Parathyroid adenoma (tissue), 2 donors: ENCODE data around the gene LSM3.

Experiments used
- H2AFZ ChIP-seq: fragments of 300-600 bp; sonication (generic); one replicate; pipeline ENCODE4 v1.7.0; 2017; ENCODE audit warnings: antibody characterized with exemption, mild to moderate bottlenecking
- H3K27ac ChIP-seq: fragments of 300-600 bp; sonication (generic); one replicate; pipeline ENCODE4 v1.7.0; 2017
- H3K27me3 ChIP-seq: fragments of 300-600 bp; sonication (generic); one replicate; pipeline ENCODE4 v1.7.0; 2017; ENCODE audit warnings: low read length; ENCODE audit not compliant: control insufficient read depth, insufficient read depth
- H3K36me3 ChIP-seq: fragments of 300-600 bp; sonication (generic); one replicate; pipeline ENCODE4 v1.7.0; 2017; ENCODE audit warnings: low read length; ENCODE audit not compliant: control insufficient read depth, insufficient read depth
- H3K4me1 ChIP-seq: fragments of 300-600 bp; sonication (generic); one replicate; pipeline ENCODE4 v1.7.0; 2017; ENCODE audit warnings: control low read depth
- H3K4me2 ChIP-seq: fragments of 300-600 bp; sonication (generic); one replicate; pipeline ENCODE4 v1.7.0; 2017; ENCODE audit warnings: low read length
- H3K4me3 ChIP-seq: fragments of 300-600 bp; sonication (generic); one replicate; pipeline ENCODE4 v1.7.0; 2017; ENCODE audit warnings: low read depth, low read length
- H3K79me2 ChIP-seq: fragments of 300-600 bp; sonication (generic); one replicate; pipeline ENCODE4 v1.7.0; 2017; ENCODE audit warnings: control low read depth
- H3K9ac ChIP-seq: fragments of 300-600 bp; sonication (generic); one replicate; pipeline ENCODE4 v1.7.0; 2017; ENCODE audit warnings: mild to moderate bottlenecking
- H3K9me3 ChIP-seq: fragments of 300-600 bp; sonication (generic); one replicate; pipeline ENCODE4 v1.7.0; 2017; ENCODE audit warnings: low read length; ENCODE audit not compliant: control insufficient read depth
- CTCF ChIP-seq: fragments of 300-600 bp; sonication (generic); IDR thresholded peaks from one replicate; pipeline ENCODE4 v1.7.0; 2017; ENCODE audit warnings: antibody characterized with exemption, mild to moderate bottlenecking
- donor health status: primary hyperparathyroidism.

The LSM3 gene

DNA sequence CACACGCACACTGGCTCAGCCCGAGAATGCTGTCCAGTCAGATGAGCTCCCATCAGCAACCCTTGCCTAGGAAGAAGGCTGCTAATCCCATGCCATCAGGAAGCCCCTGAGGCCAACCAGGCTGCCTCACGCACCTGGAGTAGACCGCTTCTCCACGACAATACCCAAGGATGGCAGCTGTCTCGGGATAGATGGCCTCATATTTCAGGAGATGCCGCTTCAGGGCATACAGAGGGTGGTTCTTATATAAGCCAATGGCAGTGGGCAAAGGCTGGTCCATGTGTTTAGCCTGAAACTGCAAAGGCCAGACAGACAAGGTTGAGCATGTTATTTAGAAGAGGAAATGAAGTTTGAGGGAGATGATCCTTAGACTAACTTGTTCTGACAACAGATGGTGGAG lies 22.4 kb upstream of the LSM3 start:
- Histone ChIP-seq H3K4me1 (no peaks in the 10 kb centered on the region), H3K27ac (no peak overlapping the region), H3K36me3 (no peaks in the 10 kb centered on the region), H3K4me3 (no peak overlapping the region), H2AFZ (no peak overlapping the region), H3K4me2 (no peak overlapping the region), H3K27me3 (no peaks in the 10 kb centered on the region), H3K9ac (no peak overlapping the region), H3K9me3 (no peaks in the 10 kb centered on the region), H3K79me2 (peaks cover 10% of the 10 kb centered on the region)
- no peak for TF ChIP-seq CTCF

GRCh38 chr3:14156843-14157561 lies 21.6 kb upstream of the LSM3 start:
- peaks cover 3% of the 10 kb centered on the region for H3K36me3 ChIP-seq
- H3K9ac ChIP-seq: no peak overlapping the region
- H3K4me3 ChIP-seq: no peak overlapping the region
- H3K79me2 ChIP-seq: peaks cover 10% of the 10 kb centered on the region
- H3K27me3 ChIP-seq: no peaks in the 10 kb centered on the region
- TF ChIP-seq CTCF: no peak
- no peak overlapping the region for H3K4me2 ChIP-seq
- H3K27ac ChIP-seq: no peak overlapping the region
- H3K4me1 ChIP-seq: no peaks in the 10 kb centered on the region
- H2AFZ ChIP-seq: no peak overlapping the region
- H3K9me3 ChIP-seq: no peaks in the 10 kb centered on the region

DNA sequence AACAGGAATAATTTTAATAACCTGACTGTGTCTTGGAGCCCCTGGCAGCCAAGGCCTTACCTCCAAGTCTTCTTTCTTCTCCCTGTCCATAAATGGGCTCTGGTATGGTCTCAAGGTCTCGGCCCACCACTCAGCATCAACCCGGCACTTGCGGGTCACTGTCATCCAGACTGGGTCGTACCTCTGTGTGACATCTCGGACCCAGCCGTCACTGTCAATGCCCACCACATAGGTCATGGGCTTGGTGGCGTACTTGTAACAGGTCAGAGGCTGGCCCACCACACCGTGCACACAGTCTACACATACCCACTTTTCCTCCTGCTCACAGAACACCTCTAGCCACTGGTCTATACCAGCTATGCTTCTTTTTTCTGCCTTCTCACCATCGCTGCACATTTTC lies 20.7 kb upstream of the LSM3 start:
- TF ChIP-seq CTCF: no peak
- Histone ChIP-seq H3K9ac (no peak overlapping the region), H3K79me2 (peaks cover 10% of the 10 kb centered on the region), H3K9me3 (no peaks in the 10 kb centered on the region), H2AFZ (no peak overlapping the region), H3K36me3 (peaks cover 3% of the 10 kb centered on the region), H3K4me1 (no peaks in the 10 kb centered on the region), H3K27me3 (no peaks in the 10 kb centered on the region), H3K27ac (no peak overlapping the region), H3K4me3 (no peak overlapping the region), H3K4me2 (no peak overlapping the region)

GRCh38 chr3:14158370-14158769 lies 20.2 kb upstream of the LSM3 start:
- TF ChIP-seq CTCF: no peak
- no peaks in the 10 kb centered on the region for H3K4me1 ChIP-seq

DNA sequence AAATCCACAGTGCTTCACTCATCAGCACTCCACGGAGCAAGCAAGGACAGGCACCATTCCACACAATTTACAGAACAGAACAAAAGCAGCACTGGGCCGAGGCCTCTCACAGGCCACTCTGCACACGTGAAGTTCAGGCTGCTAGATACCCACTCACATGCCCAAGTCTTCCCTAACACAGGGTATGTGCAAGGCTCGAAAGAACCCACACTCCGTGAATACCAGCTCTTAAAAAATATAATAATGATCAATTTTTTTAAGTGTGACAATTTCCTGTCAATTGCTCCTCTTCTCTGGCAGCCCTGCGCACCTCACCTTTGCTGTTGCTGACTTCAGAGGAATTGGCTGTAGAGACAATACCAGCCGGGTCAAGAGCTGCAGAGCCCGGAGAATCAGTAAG lies 19.2 kb upstream of the LSM3 start:
- no peak for TF ChIP-seq CTCF
- no peak overlapping the region for H3K4me2 ChIP-seq
- H3K4me3 ChIP-seq: no peak overlapping the region
- H3K4me1 ChIP-seq: no peaks in the 10 kb centered on the region
- H3K36me3 ChIP-seq: peaks cover 3% of the 10 kb centered on the region
- H3K9ac ChIP-seq: no peak overlapping the region
- no peak overlapping the region for H2AFZ ChIP-seq
- H3K79me2 ChIP-seq: peaks cover 8% of the 10 kb centered on the region
- no peak overlapping the region for H3K27ac ChIP-seq
- no peaks in the 10 kb centered on the region for H3K9me3 ChIP-seq
- H3K27me3 ChIP-seq: no peaks in the 10 kb centered on the region

More at GRCh38 chr3:14158370-14158769, 20.2 kb upstream of the LSM3 start:
- H3K4me3 ChIP-seq: no peak overlapping the region
- H2AFZ ChIP-seq: no peak overlapping the region
- no peak overlapping the region for H3K27ac ChIP-seq
- H3K9ac ChIP-seq: no peak overlapping the region
- H3K9me3 ChIP-seq: no peaks in the 10 kb centered on the region
- H3K4me2 ChIP-seq: no peak overlapping the region
- peaks cover 3% of the 10 kb centered on the region for H3K36me3 ChIP-seq
- H3K79me2 ChIP-seq: peaks cover 10% of the 10 kb centered on the region
- H3K27me3 ChIP-seq: no peaks in the 10 kb centered on the region
